ENCODE data around the gene NACC2. TPM values are rescaled to one million over a fixed set of nuclear protein-coding genes. Genes with fewer than 3 reads are reported as not detected.

Gene NACC2
- total RNA-seq, 4 donors from 2014 or later = 71.4 to 209 (median 110) TPM

DNA sequence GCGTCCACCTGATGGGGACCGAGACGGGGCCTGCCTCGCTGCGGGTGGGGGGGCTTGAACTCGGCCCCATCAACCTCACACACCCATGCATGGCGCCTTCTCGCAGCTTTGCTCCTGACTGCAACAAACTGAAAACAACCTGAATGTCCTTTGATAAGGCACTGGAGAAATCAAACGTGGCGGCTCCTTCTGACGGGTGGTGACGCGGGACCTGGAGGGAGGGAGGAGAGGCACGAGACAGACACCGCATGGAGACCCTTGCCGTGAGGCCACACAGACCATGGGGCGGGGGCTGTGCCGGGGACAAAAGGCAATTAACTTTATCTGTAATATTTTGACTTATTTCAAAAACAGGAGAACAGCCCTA, 48.6 kb downstream of the NACC2 start:
- Histone ChIP-seq H3K27ac (no peak overlapping the region), H3K36me3 (peaks cover 0 to 71% of the 10 kb centered on the region in 2 donors), H3K4me1 (peaks cover 0 to 78% (median 21%) of the 10 kb centered on the region in 3 donors)

DNA sequence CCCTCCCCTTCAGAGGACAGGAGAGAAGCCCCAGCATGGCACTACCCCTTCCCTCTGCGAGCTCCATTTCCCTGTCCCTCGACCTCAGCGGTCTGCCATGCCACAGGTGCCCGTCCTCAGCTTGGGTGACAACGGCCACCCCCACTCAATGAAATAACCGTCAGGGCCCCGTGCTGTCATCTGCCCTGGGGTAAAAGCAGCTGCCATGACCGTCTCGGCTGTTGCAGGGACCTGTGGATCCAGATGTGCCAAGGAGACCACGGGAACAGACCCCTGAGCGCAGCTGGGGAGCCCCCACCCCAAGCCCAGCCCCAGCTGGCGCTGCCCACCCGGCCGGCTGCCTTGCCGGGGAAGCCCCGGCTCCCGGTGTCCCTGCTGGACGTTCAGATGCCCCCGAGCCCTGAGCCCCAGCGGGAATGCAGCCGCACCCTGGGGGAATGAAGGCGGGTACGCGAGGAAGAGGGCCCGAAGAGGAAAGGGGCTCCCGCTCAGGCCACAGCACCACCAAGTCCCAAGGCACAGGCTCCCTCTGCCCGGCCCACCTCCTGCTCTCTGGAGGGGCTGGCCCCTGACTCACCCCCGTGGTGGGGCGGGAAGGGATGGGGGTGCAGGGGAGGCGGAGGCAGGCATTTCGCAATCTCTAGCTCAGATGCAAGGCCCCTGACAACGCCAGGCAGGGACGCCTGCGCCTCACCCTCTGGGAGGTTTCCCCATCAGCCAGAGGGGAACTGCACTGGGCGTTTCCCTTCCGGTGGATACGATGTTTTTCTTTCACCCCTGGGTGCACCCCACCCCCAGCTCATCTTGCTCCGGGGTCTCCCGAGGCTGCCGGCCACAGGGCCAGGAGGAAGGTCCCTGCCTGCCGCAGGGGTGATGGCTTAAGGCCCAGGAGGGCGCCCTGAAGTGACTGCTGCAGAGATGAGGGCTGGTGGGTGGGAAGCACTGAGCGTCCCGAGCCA, 49.2 kb downstream of the NACC2 start:
- no peaks in the 10 kb centered on the region for H3K9me3 ChIP-seq
- H3K4me1 ChIP-seq = peaks cover 0 to 77% (median 15%) of the 10 kb centered on the region in 3 donors
- TF ChIP-seq EP300 (IDR thresholded peaks at IDR 0.05) = no peak
- TF ChIP-seq POLR2A (IDR thresholded peaks at IDR 0.05) = no peak
- TF ChIP-seq POLR2AphosphoS5 (IDR thresholded peaks at IDR 0.05) = no peak
- TF ChIP-seq, protein P1, sequence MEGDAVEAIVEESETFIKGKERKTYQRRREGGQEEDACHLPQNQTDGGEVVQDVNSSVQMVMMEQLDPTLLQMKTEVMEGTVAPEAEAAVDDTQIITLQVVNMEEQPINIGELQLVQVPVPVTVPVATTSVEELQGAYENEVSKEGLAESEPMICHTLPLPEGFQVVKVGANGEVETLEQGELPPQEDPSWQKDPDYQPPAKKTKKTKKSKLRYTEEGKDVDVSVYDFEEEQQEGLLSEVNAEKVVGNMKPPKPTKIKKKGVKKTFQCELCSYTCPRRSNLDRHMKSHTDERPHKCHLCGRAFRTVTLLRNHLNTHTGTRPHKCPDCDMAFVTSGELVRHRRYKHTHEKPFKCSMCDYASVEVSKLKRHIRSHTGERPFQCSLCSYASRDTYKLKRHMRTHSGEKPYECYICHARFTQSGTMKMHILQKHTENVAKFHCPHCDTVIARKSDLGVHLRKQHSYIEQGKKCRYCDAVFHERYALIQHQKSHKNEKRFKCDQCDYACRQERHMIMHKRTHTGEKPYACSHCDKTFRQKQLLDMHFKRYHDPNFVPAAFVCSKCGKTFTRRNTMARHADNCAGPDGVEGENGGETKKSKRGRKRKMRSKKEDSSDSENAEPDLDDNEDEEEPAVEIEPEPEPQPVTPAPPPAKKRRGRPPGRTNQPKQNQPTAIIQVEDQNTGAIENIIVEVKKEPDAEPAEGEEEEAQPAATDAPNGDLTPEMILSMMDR (IDR thresholded peaks at IDR 0.05) = no peak
- peaks cover 0 to 71% of the 10 kb centered on the region in 2 donors for H3K36me3 ChIP-seq
- 60% methylated on average over 1 of the region's 44 CpGs; no CpG with 5 or more reads in 1 of the 2 donors for WGBS, 2 donors (ENCODE audit: low coverage in 1 of 2)
- peak overlapping the region in 1 of 4 donors; percentile 26 for H3K27ac ChIP-seq
- H3K27me3 ChIP-seq = no peaks in the 10 kb centered on the region
- H3K4me3 ChIP-seq = no peak overlapping the region
- ATAC-seq = peak; percentile 42

More for the DNA sequence above, 48.6 kb downstream of the NACC2 start:
- TF ChIP-seq POLR2A (IDR thresholded peaks at IDR 0.05) (no peak), EP300 (IDR thresholded peaks at IDR 0.05) (no peak), POLR2AphosphoS5 (IDR thresholded peaks at IDR 0.05) (no peak)
- TF ChIP-seq, protein P1 (IDR thresholded peaks at IDR 0.05) = no peak
- WGBS, 2 donors (ENCODE audit: low coverage in 1 of 2) = 78 to 100% methylated on average over 1 to 12 of the region's 18 CpGs
- no peaks in the 10 kb centered on the region for H3K9me3 ChIP-seq
- no peak overlapping the region for H3K4me3 ChIP-seq
- H3K27me3 ChIP-seq = no peaks in the 10 kb centered on the region
- no peak for ATAC-seq

DNA sequence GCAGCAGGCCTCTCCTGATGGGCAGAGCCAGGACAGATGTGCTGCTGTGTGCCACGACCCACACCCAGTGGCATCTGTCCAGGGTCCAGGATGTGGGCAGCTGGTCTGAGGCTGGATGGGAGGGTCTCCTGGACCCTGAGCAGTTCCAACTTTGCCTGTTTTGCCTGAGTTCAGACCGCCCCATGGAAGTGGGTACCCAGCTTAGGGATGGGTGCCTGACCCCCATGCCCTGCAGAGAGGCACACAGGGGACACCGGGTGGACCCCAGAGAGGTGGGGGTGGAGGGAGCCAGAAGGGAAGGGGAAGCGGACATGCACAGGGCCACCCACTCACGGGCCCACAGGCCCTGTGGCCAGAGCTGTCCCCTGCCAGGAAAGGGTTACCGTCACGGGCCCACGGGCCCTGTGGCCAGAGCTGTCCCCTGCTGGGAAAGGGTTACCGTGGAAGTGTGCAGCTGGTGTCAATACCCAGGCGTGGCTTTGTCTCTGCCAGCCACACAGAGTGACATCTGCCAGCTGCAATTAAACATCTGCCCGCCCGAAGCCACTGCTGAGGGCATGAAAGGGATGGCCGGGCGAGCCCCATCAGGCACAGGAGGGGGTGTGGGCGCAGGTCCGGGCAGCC, 50.0 kb downstream of the NACC2 start:
- Histone ChIP-seq H3K4me1 (peaks cover 0 to 69% (median 9%) of the 10 kb centered on the region in 3 donors), H3K9me3 (peaks cover 0 to under 1% (median 0%) of the 10 kb centered on the region in 3 donors), H3K4me3 (no peak overlapping the region), H3K27ac (peak overlapping the region in 1 of 4 donors; percentile 26), H3K27me3 (no peaks in the 10 kb centered on the region), H3K36me3 (peaks cover 0 to 74% of the 10 kb centered on the region in 2 donors)
- no CpG with 5 or more reads among the region's 16 CpGs for WGBS, 2 donors (ENCODE audit: low coverage in 1 of 2)
- no peak for ATAC-seq
- TF ChIP-seq POLR2A (IDR thresholded peaks at IDR 0.05) = no peak
- TF ChIP-seq POLR2AphosphoS5 (IDR thresholded peaks at IDR 0.05) = no peak
- TF ChIP-seq, protein P1 (IDR thresholded peaks at IDR 0.05) = no peak
- no peak for TF ChIP-seq EP300 (IDR thresholded peaks at IDR 0.05)

DNA sequence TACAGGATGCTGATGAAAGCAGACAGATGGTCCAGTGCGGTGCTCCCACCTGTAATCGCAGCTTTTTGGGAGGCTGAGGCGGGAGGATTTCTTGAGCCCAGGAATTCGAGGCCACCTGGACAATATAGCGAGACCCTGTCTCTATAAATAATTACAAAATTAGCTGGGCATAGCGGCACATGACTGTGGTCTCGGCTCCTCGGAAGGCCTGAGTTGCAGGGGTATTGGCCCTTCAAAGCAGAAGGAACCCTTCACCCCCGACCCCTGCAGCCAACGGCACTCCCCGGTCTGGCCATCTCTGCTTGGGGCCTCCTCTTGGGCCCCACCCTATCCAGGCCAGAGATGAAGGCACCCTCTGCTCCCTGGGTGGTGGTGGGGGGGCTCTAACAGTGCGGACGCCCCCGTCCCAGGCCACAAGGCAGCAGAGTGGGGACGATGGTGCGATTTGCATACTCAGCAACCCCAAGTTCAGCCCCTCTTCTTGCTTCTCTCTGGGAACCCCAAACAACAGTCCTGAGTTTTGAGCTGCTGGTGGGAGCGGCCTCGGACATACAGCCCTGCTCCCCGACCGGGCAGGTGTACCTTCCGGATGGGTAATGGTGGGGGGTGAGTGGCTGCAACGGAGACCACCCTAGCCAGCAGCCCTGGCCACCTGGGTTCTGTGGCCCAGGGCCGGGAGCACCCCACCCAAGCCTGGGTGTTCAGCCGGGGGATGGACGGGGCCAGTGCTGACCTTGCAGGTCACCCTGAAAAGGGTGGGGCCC, 50.7 kb downstream of the NACC2 start:
- H3K4me1 ChIP-seq = peaks cover 0 to 62% (median 9%) of the 10 kb centered on the region in 3 donors
- WGBS, 2 donors (ENCODE audit: low coverage in 1 of 2) = 95 to 96% methylated on average over 4 to 6 of the region's 25 CpGs
- no peak overlapping the region for H3K4me3 ChIP-seq
- peaks cover 0 to 74% of the 10 kb centered on the region in 2 donors for H3K36me3 ChIP-seq
- no peak for TF ChIP-seq POLR2A (IDR thresholded peaks at IDR 0.05)
- TF ChIP-seq POLR2AphosphoS5 (IDR thresholded peaks at IDR 0.05) = no peak
- no peak overlapping the region for H3K27ac ChIP-seq
- ATAC-seq = no peak
- H3K9me3 ChIP-seq = peaks cover 0 to 8% (median 4%) of the 10 kb centered on the region in 3 donors
- H3K27me3 ChIP-seq = no peaks in the 10 kb centered on the region

Data from gastroesophageal sphincter (tissue), 4 donors.